Activated CD8-positive, alpha-beta memory T cell treated with anti-CD3 and anti-CD28 coated beads, Interleukin-2, amount 50 U/mL, for 24 hours (primary cell): Measurements from ENCODE around the gene TBRG4.
A peak's percentile ranks its signal among the peaks of the same experiment; 100 is the strongest.

ENCODE experiments used
- DNase-seq: peaks from one replicate; pipeline ENCODE4 v3.0.0-alpha.2; 2020; ENCODE audit errors: extremely low read depth

Gene TBRG4

DNA sequence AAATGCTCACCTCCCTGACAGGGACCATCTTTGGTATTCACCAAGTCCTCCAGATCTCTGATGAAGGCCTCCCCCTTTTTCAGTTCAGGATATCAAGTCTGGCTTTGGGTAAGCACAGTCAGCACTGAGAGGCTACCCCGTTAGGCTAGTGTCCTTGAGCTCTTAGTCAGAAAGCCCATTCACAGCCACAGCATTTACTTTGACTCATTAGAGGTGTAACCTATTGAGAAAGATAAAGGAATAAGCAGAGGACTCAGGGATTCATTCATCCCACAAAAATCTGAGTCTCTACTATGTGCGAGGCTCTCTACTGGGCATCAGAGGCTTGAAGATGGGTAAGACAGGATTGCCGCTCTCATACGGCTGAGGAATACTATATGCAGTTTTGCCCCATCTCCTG lies 32.1 kb upstream of the TBRG4 start:
- no peak for DNase-seq

GRCh38 chr7:45140827-45141226 lies 29.3 kb upstream of the TBRG4 start:
- no peak for DNase-seq

GRCh38 chr7:45138433-45139267 lies 27.2 kb upstream of the TBRG4 start:
- no peak for DNase-seq

DNA sequence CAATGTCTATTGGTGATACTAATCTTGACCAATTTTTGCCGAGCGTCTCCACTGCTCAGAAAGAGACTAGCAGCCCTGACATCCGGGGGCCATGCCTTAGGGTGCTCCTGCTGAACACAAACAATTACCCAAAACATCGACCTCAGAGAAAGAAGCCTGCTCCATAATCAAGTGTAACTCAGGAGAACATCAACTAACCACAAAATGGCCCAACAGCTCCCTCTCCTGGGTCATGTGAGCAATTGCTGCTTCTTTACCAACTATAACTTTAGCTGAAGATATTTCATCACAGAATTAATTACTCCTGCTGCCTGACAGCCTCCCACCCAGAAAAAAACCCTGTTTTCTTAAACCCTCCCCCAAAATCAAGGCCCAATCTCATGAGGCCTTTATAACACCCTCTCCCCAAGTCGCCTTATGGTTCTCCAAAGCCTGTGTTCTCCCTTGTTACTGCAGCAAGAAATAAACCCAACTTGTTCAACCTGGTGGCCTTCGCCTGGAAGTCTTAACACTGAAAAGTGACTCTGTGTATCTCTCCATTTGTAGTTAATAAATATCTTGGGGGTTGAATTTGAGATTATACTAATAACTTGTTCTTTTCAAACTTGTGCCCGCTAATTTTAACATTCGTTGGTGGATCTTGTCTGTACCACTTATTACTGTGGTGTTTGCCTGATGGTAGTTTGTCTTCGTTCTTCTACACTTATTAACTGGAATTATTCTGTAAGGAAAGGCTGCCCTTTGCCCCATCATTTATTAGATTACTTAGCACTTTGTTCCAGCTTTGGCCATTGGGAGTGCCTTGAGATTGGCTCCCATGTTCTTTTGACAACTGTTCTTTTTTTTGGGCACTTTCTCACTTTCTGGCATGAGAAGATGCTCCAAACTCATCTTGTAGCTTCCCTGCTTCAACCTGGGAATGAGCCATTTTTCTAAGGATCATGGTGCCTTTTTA lies 24.9 kb upstream of the TBRG4 start:
- DNase-seq, result peak; percentile 23

GRCh38 chr7:45133877-45134276 lies 22.4 kb upstream of the TBRG4 start:
- no peak for DNase-seq

DNA sequence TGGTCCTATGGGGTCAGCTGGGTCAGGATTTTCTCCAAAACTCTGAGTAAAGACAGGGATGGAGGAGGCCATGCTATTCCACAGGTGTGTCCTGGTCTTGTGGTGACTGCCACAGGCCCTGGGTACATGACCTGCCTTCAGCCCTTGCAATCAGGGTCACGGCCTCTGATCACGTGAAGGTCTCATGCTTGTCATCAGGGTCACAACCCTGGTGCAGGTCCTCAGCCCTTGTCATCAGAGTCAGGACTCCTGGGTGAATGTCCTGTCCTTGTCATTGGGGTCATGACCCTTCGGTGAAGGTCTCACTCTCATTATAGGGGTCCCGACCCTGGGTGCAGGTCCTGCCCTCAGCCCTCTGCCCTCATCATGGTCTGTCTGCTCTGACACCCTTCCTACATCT lies 21.9 kb upstream of the TBRG4 start:
- no peak for DNase-seq

- no peak for DNase-seq
Measured at GRCh38 chr7:45132708-45133320, 21.3 kb upstream of the TBRG4 start.

DNA sequence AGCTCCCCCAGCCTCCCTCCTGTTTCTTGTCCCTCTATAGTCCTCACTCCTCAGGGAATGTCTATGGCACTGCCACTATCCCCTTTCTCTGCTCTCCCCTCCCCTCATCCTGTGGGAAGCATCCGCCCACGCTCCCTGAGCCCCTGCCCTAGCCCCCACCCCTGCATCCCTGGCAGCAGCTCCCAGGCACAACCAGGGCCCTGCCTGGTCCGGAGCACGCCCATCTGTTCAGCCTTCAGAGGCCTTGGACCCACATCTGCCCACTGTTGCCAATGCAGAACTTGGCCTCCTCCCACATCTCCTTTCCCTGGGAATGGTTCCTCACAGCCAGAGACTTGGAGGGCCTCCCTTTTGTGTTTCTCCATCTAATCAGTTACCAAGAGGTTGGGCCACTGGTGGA lies 20.4 kb upstream of the TBRG4 start:
- DNase-seq, result no peak

DNA sequence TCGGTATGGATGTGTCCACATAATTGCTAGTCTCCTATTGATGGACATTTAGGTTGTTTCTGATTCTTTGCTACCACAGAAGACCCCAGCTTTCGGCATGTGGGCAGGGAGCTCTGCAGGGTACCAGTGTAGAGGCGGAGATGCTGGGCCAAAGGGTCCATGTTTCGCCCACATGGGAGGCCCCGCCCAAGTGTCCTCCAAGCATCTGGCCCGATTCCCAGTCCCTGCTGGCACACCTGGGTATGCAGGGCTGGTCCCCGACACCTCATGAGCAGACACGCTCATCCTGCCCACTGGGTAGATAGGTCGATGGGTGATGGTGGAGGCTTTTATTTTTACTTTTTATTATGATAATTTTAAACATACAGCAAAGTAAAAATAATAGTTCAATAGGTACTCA lies 19.4 kb upstream of the TBRG4 start:
- no peak for DNase-seq

- DNase-seq, result no peak
Measured at GRCh38 chr7:45129906-45130305, 18.4 kb upstream of the TBRG4 start.

- no peak for DNase-seq
Measured at GRCh38 chr7:45129181-45129800, 17.8 kb upstream of the TBRG4 start.

DNA sequence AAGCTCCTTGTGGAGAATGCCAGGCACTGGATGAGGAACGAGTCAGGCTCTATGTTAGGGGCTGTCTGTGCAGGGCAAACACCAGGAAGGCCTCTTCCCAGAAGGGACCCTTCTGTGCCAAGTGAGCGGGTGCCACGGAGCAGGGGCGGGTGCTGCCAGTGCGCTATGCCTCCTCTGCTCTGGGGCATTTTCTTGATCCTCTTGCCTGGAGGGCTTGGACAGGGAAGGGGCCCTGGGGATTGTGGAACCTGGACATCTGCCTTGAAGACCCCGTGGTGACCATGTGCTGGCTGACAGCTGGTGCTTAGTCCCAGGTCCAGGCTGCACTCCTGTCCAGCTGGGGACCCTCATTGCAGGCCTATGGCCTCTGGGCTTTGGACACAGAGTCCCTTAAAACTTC lies 15.4 kb upstream of the TBRG4 start:
- no peak for DNase-seq

DNA sequence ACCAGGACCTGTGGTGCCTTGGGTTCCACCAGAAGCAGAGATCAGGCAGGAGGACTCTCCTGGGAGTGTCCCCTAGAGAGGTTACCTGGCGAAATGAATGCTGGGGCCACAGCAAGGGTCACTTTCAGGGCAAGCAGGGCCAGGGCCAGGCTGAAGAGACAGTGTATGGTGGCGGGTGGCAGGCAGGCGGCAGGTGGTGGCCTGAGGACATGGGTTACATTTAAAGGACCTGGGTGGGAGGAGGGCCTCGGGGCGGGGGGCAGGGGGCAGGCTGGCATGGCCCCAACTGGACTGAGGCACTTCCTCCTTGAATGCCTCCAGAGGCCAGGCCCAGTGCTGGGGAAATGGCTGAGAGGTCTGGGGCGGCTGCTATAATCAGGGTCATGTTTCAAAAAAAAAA lies 14.7 kb upstream of the TBRG4 start:
- no peak for DNase-seq

GRCh38 chr7:45125193-45125904 lies 13.9 kb upstream of the TBRG4 start:
- no peak for DNase-seq

- DNase-seq, result no peak
Measured at GRCh38 chr7:45123913-45124710, 12.6 kb upstream of the TBRG4 start.

GRCh38 chr7:45122975-45123860 lies 11.7 kb upstream of the TBRG4 start:
- DNase-seq, result no peak

DNA sequence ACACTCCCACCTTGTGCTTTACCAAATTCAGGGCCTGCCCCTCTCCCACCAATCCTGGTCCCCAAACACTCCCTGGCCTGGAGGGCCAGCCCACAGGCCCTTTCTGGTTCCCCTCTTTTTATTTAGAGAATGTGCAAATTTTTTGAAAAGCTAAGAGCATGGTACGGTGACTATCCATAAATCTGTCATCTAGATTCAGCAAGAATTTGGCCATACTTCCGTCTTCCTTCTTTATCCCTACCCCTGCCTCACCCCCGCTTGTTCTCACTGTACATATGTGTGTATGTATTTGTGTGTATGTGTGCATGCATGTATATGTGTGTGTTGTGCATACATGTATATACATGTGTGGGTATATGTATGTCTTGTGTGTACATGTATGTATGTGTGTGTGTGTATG lies 8.1 kb upstream of the TBRG4 start:
- DNase-seq, result no peak

DNA sequence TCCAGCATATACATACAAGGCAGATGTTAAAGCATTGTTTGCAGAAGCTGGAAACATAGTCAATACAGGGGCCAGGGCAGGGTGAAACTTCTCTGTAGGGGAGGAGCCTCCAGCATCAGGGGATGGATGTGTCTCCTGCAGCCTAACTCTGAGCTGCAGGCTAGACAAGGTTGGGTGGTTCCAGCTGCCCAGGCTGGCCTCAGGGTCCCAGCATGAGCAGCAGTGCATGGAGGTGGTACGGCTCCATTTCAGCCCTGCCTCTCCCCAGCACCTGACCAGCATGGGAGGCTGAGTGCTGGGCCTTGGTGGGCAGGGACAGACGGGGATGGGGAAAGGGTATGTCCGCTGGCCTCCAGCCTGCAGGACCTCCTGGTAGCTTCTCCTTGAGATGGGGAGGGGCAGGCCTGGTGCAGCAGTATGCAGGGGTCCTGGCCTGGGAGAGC lies 7.4 kb upstream of the TBRG4 start:
- DNase-seq, result no peak

DNA sequence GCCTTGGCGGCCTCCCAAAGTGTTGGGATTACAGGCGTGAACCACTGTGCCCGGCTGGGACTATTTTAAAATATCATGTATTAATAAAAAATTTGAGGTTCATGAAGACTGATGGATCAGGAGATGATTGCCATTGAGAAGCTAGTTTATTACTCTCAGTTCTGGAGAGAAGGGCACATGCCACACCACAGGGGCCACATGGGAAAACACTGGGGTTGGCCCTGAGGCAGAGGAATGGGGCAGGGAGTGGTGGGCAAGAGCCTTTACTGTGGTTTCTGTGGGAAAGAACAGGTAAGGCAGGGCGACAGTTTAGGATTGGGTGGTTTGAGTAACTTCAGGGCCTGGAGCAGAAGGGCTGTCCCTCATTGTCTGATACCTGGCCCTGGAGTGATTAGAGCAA lies 6.8 kb upstream of the TBRG4 start:
- DNase-seq, result no peak
